Gastroesophageal sphincter (tissue), 3 donors: Measurements from ENCODE around the gene ACSF2.

ENCODE experiments used
- CTCF ChIP-seq, 4 experiments: fragments of 200-600 bp in 2 of 4; fragments of 450-650 bp in 2 of 4; sonication (generic) in 1 of 4; IDR thresholded peaks; one replicate each; pipeline ENCODE4 v1.5.1; 2017 to 2019; ENCODE audit warnings: antibody characterized with exemption in 4 of 4, mild to moderate bottlenecking in 2 of 4, moderate library complexity in 2 of 4
- EP300 ChIP-seq: sonication (generic); formaldehyde crosslinking; IDR thresholded peaks from one replicate; pipeline ENCODE4 v1.6.1; 2017; ENCODE audit warnings: antibody characterized with exemption, mild to moderate bottlenecking
- POLR2A ChIP-seq, 2 donors: fragments of 450-650 bp; IDR thresholded peaks; one replicate each; pipeline ENCODE4 v1.6.1; 2017; ENCODE audit warnings: antibody characterized with exemption in 2 of 2, mild to moderate bottlenecking in 2 of 2, moderate library complexity in 1 of 2

- TF ChIP-seq CTCF (IDR thresholded peaks at IDR 0.05) (no peak), POLR2A (IDR thresholded peaks at IDR 0.05) (no peak), EP300 (no peak)
Measured at GRCh38 chr17:50393700-50394099, 32.3 kb upstream of the ACSF2 start.
